Activated naive CD4-positive, alpha-beta T cell treated with anti-CD3 and anti-CD28 coated beads, Interleukin-2, amount 50 U/mL, for 72 hours (primary cell): ENCODE measurements around the gene FLYWCH1. TPM values are rescaled to one million over a fixed set of nuclear protein-coding genes. Genes with fewer than 3 reads are reported as not detected.
A peak's percentile ranks its signal among the peaks of the same experiment; 100 is the strongest.
"Not testable (repeated sequence)": the region's sequence is repeated elsewhere in the genome, so short reads cannot be mapped to it uniquely, and the experiment has no call there.

ENCODE experiments used
- ATAC-seq, 2 donors: fragments of 150-1000 bp; cut with Tn5 transposase; 2 replicates each; pipeline ENCODE4 v1.10.0; 2021; ENCODE audit warnings: mild to moderate bottlenecking in 2 of 2, moderate library complexity in 2 of 2
- DNase-seq, 2 donors: peaks; one replicate each; pipeline ENCODE4 v3.0.0; 2021 to 2022; ENCODE audit warnings: low spot score in 2 of 2
- H3K27ac Mint-ChIP-seq, 2 donors: one replicate each; pipeline ENCODE4 v1.8.0; 2022; ENCODE audit warnings: mild to moderate bottlenecking in 2 of 2, mixed read lengths in 2 of 2
- H3K36me3 Mint-ChIP-seq, 2 donors: one replicate each; pipeline ENCODE4 v1.8.0; 2022; ENCODE audit warnings: mixed read lengths in 2 of 2
- H3K9me3 Mint-ChIP-seq, 2 donors: one replicate each; pipeline ENCODE4 v1.8.0; 2022; ENCODE audit warnings: mixed read lengths in 2 of 2
- total RNA-seq, 2 donors: library from RNA; stranded (reverse); gene quantifications; one replicate each; pipeline ENCODE4 v1.2.3, GENCODE V29; 2022

FLYWCH1 gene
- total RNA-seq, 2 donors from 2014 or later, result 28.8 to 55.4 TPM

DNA sequence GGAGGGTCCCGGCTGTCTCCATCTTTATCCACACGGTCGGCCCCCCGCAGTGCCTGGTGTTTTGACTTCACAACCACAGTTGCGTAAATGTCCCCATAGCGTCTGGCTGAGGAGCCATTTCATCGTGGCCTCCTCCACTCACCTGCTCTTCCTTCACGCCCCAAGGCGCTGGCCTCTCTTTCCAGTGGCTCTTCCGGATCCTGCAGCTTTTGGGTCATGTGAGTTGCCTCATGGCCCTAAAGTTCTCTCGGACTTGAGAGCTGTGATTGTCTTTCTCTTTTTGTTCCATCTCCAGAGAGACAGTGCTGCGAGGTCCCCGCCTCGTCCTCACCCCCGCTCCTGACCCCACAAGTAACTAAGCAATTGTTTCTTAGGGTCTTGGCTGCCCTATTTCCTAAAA, 22.7 kb downstream of the FLYWCH1 start:
- ATAC-seq (no peak), DNase-seq (no peak)
- Mint-ChIP-seq H3K27ac (peak overlapping the region; percentile 7 to 53), H3K9me3 (no peaks in the 10 kb centered on the region), H3K36me3 (no peaks in the 10 kb centered on the region)

GRCh38 chr16:2936436-2937011, 24.8 kb downstream of the FLYWCH1 start:
- Mint-ChIP-seq H3K9me3 (no peaks in the 10 kb centered on the region), H3K36me3 (no peaks in the 10 kb centered on the region), H3K27ac (no peak overlapping the region)
- no peak for DNase-seq
- no peak for ATAC-seq

GRCh38 chr16:2937170-2937569, 25.4 kb downstream of the FLYWCH1 start:
- no peak for ATAC-seq
- H3K36me3 Mint-ChIP-seq, result no peaks in the 10 kb centered on the region
- no peaks in the 10 kb centered on the region for H3K9me3 Mint-ChIP-seq
- H3K27ac Mint-ChIP-seq, result no peak overlapping the region
- no peak for DNase-seq

GRCh38 chr16:2938206-2938605, 26.5 kb downstream of the FLYWCH1 start:
- Mint-ChIP-seq H3K9me3 (no peaks in the 10 kb centered on the region), H3K27ac (no peak overlapping the region), H3K36me3 (no peaks in the 10 kb centered on the region)
- DNase-seq (no peak), ATAC-seq (no peak)

DNA sequence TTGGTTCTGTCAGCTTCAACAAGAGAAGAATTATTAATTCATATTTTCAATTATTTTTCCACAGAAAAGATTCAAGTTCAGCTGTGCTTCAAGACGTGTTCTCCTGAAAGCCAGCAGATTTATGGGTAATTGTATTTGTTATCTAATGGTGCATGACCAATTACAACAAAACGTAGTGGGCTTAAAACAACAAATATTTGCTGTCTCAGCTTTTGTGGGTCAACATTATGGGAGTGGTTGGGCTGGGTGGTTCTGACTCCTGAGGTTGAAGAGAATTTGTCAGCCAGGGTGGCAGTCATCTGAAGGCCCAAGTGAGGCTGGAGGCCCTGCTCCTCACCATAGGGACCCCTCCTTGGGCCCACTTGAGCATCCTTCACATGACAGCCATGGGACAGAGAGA, 28.2 kb downstream of the FLYWCH1 start:
- ATAC-seq, result no peak
- no peaks in the 10 kb centered on the region for H3K9me3 Mint-ChIP-seq
- DNase-seq, result no peak
- H3K27ac Mint-ChIP-seq, result no peak overlapping the region
- H3K36me3 Mint-ChIP-seq, result no peaks in the 10 kb centered on the region

DNA sequence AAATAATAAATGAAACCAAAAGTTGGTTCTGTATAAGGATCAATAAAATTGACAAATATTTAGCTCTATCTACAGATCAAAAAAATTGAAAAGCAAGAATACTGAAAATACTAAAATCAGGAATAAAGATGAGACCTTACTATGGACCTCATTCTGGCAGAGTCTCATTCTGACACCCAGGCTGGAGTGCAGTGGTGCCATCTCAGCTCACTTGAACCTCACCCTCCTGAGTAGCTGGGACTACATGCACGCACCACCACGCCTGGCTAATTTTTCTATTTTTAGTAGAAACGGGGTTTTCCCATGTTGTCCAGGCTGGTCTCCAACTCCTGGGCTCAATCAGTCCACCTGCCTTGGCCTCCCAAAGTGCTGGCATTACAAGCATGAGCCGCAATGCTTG, 30.3 kb downstream of the FLYWCH1 start:
- H3K36me3 Mint-ChIP-seq, result no peaks in the 10 kb centered on the region
- H3K27ac Mint-ChIP-seq, result no peak overlapping the region
- no peaks in the 10 kb centered on the region for H3K9me3 Mint-ChIP-seq
- DNase-seq, result no peak
- no peak for ATAC-seq

DNA sequence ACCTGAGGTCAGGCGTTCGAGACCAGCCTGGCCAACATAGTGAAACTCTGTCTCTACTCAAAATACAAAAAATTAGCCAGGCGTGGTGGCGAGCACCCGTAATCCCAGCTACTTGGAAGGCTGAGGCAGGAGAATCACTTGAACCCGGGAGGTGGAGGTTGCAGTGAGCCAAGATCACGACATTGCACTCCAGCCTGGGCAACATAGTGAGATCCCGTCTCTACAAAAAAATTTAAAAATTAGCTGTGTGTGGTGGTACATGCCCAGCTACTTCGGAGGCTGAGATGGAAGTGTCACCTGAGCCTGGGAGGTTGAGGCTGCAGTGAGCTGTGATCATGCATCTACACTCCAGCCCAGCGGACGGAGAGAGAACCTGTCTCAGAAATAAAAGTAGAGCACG, 32.0 kb downstream of the FLYWCH1 start:
- not testable (repeated sequence) for H3K27ac Mint-ChIP-seq, ATAC-seq, H3K9me3 Mint-ChIP-seq, DNase-seq, H3K36me3 Mint-ChIP-seq

- no peak for ATAC-seq
- peaks cover 0 to 6% of the 10 kb centered on the region in 2 donors for H3K36me3 Mint-ChIP-seq
- no peak for DNase-seq
- H3K9me3 Mint-ChIP-seq, result no peaks in the 10 kb centered on the region
- no peak overlapping the region for H3K27ac Mint-ChIP-seq
These were observed 34.9 kb downstream of the FLYWCH1 start for GRCh38 chr16:2946649-2947048.

GRCh38 chr16:2948807-2949704, 37.3 kb downstream of the FLYWCH1 start:
- ATAC-seq (no peak), DNase-seq (no peak)
- H3K36me3 Mint-ChIP-seq, result peaks cover 0 to 6% of the 10 kb centered on the region in 2 donors
- H3K27ac Mint-ChIP-seq, result no peak overlapping the region
- H3K9me3 Mint-ChIP-seq, result no peaks in the 10 kb centered on the region

DNA sequence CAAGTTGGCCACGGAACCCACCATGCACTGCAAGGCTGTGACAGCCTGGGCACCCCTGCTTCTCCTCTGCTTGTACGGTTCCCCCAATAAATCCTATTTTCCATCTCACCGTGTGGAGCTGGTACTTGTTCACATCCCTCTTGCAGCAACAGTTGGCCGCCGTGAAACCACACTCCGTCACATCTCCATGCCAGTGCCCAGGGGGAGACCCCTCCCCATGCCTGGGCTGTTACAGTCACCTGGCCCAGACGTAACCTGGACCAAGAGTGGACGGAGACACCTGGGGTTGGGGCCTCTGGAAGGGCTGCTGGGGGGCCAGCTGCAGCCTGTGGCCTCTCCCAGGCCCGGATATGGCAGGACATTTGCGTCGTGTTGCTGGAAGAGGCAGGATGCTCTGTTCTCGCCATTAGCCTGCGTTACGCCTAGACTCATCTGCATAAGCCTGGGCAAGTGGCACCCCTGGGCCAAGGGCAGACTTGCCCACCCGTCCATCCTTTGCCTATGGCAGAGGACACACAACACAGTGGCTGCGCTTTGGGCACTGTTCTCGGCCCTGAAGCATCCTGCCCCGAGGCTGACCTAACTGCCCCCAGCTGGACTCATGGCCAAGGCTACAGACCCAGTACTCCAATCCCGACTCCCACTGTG, 38.1 kb downstream of the FLYWCH1 start:
- ATAC-seq, result no peak
- Mint-ChIP-seq H3K9me3 (no peaks in the 10 kb centered on the region), H3K36me3 (peaks cover 0 to 6% of the 10 kb centered on the region in 2 donors), H3K27ac (no peak overlapping the region)
- DNase-seq, result no peak

DNA sequence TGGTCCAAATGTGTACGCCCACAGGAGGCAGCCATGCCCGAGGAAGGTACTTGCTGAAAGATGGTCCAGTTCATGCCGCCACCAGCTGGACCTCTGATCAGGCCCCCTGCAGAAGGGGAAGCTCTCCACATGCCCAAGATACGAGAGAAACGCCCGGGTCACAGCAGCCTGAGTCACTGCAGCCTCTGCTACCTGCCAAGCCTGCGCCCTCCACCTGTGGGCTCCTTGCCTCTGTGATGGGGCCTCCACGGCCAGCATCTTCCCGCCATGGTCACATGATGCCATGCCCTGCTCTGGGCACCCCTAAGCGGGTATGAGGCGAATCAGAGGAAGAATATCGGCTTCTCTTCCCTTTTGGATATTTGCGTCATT, 38.6 kb downstream of the FLYWCH1 start:
- H3K36me3 Mint-ChIP-seq, result peaks cover 0 to 6% of the 10 kb centered on the region in 2 donors
- ATAC-seq (no peak), DNase-seq (no peak)
- H3K9me3 Mint-ChIP-seq, result no peaks in the 10 kb centered on the region
- no peak overlapping the region for H3K27ac Mint-ChIP-seq

GRCh38 chr16:2950773-2951172, 39.0 kb downstream of the FLYWCH1 start:
- DNase-seq (no peak), ATAC-seq (no peak)
- H3K9me3 Mint-ChIP-seq, result no peaks in the 10 kb centered on the region
- no peak overlapping the region for H3K27ac Mint-ChIP-seq
- peaks cover 0 to 6% of the 10 kb centered on the region in 2 donors for H3K36me3 Mint-ChIP-seq

DNA sequence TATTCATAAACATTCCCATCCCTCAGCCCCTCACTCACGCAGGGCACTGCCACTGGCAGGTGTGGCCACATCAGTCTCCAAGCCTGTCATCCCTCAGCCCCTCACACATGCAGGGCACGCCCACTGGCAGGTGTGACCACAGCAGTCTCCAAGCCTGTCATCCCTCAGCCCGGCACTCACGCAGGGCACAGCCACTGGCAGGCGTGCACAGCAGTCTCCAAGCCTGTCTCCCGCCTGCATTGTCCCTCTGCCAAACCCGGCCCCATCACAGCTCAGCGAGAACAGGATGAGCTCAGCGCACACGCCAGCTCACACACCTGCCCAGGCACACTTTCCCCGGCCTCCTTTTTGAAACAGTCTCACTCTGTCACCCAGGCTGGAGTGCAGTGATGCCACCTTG, 40.9 kb downstream of the FLYWCH1 start:
- peak overlapping the region in 1 of 2 donors; percentile 65 for H3K27ac Mint-ChIP-seq
- ATAC-seq, result peak in 1 of 2 donors; percentile 20
- peaks cover 0 to 6% of the 10 kb centered on the region in 2 donors for H3K36me3 Mint-ChIP-seq
- DNase-seq, result no peak
- H3K9me3 Mint-ChIP-seq, result no peaks in the 10 kb centered on the region

DNA sequence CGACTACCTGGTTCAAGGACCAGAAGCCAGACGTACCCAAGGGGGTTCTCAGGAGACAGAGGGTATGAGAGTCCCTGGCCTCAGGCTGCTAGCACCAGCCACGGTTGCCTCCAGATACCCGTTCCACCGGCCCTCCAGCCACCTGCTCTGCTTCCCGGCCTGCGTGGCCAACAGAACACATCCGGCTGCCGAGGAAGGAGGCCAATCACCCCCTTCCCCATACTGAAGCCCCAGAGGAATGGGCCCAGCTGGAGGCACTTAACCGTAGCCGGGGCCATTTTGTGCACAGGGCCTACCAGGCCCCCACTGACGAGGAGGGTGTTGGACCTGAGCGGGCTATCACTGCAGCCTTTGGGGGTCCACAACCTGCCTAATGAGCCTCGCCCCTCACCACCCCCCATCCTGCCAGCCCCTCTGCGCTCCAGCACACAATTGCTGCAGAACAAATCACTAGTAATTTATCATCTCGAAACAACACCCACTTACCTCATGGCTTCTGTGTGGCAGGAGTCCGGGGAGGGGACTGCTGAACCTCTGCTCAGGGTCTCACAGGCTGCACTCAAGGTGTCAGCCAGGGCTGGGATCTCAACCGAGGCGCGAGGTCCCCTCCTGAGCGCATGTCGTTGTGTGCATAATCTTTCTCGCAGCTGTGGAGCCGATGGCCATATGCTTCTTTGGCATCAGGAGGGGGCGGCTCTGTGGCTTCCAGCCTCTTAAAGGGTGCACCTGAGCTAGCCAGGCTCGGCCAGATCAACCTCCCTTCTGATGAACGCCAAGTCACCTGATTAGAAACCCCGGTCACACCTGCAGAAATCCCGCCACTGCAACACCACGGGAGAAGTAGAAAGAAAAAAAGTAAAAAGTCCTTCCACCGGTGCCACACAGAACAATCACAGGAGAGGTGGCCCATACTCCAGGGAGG, 42.2 kb downstream of the FLYWCH1 start:
- H3K27ac Mint-ChIP-seq, result no peak overlapping the region
- no peak for ATAC-seq
- peaks cover 0 to 4% of the 10 kb centered on the region in 2 donors for H3K36me3 Mint-ChIP-seq
- no peaks in the 10 kb centered on the region for H3K9me3 Mint-ChIP-seq
- no peak for DNase-seq

DNA sequence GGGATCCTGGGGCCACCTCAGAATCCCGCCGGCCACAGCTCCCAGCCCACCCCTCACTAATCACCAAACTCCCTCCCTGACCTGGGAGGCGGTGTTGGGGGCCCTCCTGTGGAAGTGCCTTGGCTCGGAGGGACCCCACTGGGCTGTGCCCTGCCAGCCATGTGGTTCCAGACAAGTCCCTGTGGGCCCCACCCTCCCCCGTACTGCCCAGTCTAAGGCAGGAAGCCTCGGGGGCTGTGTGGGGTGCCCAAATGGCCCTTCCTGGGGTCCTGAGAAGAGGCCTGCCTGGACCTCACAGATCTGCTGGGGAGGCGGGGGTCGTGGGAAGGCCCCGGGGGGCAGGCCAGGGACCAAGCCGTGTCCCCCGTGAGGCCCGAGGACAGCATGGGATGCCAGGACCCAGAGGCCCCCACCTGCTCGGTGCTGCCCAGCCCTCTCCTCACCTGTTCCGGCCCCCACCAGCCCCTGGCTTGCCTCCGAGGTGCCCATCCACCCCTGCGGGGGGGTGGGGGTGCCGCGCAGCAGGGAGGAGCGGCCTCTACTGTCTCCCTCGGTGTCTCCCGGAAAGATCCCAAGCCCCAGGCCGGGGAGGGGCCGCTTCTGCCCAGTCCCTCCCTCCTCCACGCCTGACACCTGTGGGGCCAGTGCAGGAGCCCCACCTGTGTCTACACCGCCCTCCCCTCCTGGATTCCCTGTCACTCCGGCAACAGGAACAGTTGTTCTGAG, 43.1 kb downstream of the FLYWCH1 start:
- no peak for DNase-seq
- Mint-ChIP-seq H3K27ac (no peak overlapping the region), H3K9me3 (no peaks in the 10 kb centered on the region), H3K36me3 (no peaks in the 10 kb centered on the region)
- ATAC-seq, result no peak

- no peak for ATAC-seq
- no peaks in the 10 kb centered on the region for H3K9me3 Mint-ChIP-seq
These were observed 43.7 kb downstream of the FLYWCH1 start for GRCh38 chr16:2955438-2955778.

More at GRCh38 chr16:2955438-2955778, 43.7 kb downstream of the FLYWCH1 start:
- no peak for DNase-seq
- Mint-ChIP-seq H3K36me3 (no peaks in the 10 kb centered on the region), H3K27ac (no peak overlapping the region)
